DND-41 (cell line): Measurements from ENCODE around the gene C1orf210.

Source experiments
- EZH2 ChIP-seq: IDR thresholded peaks from 3 replicates; pipeline ENCODE4 v1.6.1; 2012; ENCODE audit warnings: borderline replicate concordance, low read depth, mild to moderate bottlenecking, moderate library complexity, low read length, inconsistent platforms; ENCODE audit not compliant: severe bottlenecking
- TF ChIP-seq, protein P1 (sequence below): IDR thresholded peaks from 2 replicates; pipeline ENCODE4 v1.5.1; 2012; ENCODE audit warnings: borderline replicate concordance, low read length, moderate library complexity, mild to moderate bottlenecking; ENCODE audit not compliant: poor library complexity, severe bottlenecking; ENCODE audit errors: extremely low read depth

DNA sequence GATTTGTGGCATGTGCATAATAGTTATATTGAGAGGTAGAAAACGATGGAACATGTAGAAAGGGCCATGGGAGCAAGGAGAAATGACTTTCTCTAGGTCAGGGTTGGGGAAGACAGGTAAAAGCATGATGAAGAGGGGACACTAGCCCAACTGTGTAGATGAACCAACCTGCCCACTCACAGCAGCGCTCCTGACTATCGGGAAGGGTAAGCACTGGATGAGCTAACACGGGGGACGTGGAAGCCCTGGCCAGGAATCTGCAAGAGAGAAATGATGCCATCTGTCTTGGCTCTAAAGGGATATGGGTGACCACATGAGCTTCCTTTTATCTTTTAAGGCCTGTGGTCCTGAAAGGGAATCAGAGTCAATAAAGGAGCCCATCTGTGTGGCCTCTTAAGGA lies 51.8 kb downstream of the C1orf210 start:
- TF ChIP-seq, protein P1, sequence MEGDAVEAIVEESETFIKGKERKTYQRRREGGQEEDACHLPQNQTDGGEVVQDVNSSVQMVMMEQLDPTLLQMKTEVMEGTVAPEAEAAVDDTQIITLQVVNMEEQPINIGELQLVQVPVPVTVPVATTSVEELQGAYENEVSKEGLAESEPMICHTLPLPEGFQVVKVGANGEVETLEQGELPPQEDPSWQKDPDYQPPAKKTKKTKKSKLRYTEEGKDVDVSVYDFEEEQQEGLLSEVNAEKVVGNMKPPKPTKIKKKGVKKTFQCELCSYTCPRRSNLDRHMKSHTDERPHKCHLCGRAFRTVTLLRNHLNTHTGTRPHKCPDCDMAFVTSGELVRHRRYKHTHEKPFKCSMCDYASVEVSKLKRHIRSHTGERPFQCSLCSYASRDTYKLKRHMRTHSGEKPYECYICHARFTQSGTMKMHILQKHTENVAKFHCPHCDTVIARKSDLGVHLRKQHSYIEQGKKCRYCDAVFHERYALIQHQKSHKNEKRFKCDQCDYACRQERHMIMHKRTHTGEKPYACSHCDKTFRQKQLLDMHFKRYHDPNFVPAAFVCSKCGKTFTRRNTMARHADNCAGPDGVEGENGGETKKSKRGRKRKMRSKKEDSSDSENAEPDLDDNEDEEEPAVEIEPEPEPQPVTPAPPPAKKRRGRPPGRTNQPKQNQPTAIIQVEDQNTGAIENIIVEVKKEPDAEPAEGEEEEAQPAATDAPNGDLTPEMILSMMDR: no peak
- no peak for TF ChIP-seq EZH2
